Lower leg skin (tissue), 3 donors: ENCODE data around the gene POT1.

Experiments used
- CTCF ChIP-seq, 3 donors: fragments of 450-650 bp; IDR thresholded peaks; one replicate each; pipeline ENCODE4 v1.5.1; 2016; ENCODE audit warnings: antibody characterized with exemption in 3 of 3, mild to moderate bottlenecking in 3 of 3, moderate library complexity in 2 of 3
- POLR2A ChIP-seq, 2 donors: fragments of 450-650 bp; IDR thresholded peaks; one replicate each; pipeline ENCODE4 v1.6.1; 2016 to 2017; ENCODE audit warnings: antibody characterized with exemption in 2 of 2, mild to moderate bottlenecking in 1 of 2, moderate library complexity in 1 of 2

- TF ChIP-seq CTCF (IDR thresholded peaks at IDR 0.05) = no peak
- no peak for TF ChIP-seq POLR2A (IDR thresholded peaks at IDR 0.05)
Measured at GRCh38 chr7:124934841-124935240, 5.2 kb upstream of the POT1 start.
